KBM-7 (cell line): ENCODE data around the gene FEZF2.

Experiments used
- DNase-seq: peaks from one replicate; pipeline ENCODE4 v3.0.0-alpha.2; 2015
- in situ Hi-C: fragments of 300-500 bp; cut with MboI; formaldehyde crosslinking; loops from 2 replicates; pipeline ENCODE4 v1.14.3; 2020; ENCODE audit warnings: low sequenced_read_pairs, low pct_unique_long_range_greater_than_20kb, mixed read lengths

FEZF2 gene

DNA sequence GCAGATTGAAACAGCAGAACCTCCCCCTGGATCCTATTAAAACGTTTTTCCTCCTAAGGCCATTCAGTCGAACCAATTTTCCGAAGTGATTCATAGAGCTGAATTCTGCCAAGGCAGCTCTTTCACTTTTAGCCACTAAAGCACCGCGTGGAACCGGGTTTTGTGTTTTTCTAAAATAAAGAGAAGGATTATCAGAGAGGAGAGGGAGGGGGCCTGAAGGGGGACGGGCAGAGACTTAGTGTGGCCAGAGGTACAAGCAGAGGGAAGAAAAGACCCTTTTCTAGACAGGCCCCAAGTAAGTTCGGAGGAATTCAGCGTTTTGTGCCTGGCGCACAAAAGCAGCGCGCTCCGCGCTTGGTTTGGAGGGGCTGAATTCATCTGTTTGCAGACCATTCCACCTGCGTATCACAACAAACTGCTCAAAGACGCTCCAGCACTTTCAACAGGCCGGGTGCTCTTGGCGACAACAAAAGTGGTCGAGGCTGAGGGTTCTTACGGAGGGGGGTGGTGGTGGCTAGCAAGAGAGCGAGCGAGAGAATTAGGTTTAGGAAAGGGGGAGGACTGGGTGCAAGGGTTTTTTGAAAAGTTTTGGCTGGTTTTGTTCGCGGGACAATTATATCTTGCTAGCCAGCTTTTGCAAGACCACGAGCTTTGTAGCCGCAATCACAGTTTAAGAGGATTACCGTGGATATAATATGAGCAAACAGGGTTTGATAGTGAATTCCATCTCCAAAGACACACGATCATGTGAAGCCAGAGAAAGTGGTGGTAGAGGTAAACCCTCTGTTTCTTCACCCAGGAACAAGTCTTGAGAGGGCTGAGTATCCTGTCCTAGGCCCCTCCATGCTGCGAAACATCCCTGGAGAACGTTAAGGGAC lies 1.2 kb upstream of the FEZF2 start:
- no peak for DNase-seq
- in situ Hi-C loops: no loop called here

DNA sequence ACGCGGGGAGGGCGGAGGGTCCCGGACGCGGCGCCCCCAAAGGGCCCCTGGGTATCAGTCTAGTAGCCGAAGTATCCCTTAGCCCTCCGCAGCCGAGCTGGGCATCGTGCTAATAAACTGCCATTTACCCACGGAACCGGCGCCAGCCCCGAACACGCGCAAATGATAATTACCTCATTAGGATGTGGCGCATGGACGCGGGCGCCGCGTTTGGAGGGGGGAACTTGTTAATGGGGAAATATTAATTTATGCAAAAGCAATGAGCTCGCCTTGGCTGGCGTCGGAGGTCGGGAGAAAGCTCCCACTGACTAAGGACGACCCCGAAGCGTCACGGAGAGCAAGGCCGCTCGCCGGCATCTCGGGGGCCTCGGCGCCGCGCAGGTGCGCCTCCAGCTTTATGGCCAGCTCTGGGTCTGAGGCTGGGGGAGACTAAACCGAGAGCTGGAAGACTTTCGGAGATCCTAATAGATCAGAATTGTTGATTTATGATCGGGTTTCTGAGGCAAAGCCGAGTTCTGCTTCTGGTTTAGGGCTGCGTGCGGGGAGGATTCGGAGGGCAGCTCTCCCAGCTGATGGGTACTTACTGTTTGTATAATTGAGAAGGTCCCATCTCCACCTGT lies 474 bp upstream of the FEZF2 start:
- no peak for DNase-seq
- in situ Hi-C loops: no loop called here

DNA sequence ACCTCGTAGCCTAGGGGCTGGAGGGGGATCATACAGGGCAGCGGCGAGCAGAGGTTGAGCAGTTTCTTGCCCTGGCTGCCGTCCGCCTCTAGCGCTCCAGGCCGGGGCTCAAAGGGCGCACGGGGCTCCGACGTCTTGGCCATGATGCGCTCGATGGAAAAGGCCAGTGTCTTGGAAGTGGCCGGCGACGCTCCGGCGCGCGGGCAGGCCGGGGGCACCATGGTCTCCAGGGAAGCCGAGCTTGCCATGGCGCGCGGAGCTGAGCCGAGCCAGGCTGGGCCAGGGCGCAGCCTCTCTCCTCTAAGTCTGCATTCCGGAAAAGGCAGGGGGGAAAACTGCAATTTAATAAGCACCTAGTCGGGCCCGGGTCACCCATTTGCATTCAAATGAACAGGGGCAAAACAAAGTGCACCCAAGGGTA lies 719 bp downstream of the FEZF2 start:
- DNase-seq: no peak
- in situ Hi-C loops: no loop called here

DNA sequence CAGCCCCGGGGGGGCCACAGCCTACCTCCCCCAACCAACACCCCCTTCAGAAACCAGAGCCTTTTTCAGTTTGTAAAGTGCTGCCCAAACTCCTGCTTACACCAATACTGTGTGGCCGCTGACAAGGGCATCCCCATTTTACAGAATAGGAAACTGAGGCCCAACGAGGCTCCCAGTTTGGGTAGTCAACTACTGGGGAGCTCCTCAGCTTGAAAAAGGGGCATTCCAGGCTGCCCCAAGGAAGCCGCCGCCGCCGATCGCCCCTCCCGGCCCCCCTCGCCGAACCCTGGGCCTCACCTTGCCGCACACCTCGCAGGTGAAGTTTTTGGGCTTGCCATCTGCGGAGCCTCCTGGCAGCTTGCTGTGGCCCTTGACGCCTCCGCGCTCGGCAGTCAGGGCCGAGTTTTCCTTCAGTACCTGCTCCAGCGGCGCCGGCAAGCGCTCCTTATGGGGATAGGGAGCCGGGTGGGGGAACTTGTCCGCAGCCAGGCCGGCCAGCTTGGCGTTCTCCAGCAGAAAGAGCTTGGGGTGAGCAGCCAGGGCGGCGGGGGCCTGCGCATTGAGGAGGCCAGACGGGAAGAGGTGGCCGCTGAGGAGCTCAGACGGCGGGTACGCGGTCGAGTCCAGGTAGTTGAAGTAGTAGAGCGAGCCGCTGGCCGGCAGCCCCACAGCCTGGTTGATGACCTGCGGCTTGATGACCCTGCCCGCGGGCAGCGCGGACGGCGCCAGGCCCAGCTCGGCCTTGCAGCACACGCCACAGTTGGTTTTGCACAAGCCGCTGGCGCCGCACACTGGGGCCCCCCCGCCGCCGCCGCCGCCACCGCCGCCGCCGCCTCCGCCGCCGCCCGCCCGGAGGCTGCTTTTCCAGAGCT lies 1.4 kb downstream of the FEZF2 start:
- in situ Hi-C loops: no loop called here

DNA sequence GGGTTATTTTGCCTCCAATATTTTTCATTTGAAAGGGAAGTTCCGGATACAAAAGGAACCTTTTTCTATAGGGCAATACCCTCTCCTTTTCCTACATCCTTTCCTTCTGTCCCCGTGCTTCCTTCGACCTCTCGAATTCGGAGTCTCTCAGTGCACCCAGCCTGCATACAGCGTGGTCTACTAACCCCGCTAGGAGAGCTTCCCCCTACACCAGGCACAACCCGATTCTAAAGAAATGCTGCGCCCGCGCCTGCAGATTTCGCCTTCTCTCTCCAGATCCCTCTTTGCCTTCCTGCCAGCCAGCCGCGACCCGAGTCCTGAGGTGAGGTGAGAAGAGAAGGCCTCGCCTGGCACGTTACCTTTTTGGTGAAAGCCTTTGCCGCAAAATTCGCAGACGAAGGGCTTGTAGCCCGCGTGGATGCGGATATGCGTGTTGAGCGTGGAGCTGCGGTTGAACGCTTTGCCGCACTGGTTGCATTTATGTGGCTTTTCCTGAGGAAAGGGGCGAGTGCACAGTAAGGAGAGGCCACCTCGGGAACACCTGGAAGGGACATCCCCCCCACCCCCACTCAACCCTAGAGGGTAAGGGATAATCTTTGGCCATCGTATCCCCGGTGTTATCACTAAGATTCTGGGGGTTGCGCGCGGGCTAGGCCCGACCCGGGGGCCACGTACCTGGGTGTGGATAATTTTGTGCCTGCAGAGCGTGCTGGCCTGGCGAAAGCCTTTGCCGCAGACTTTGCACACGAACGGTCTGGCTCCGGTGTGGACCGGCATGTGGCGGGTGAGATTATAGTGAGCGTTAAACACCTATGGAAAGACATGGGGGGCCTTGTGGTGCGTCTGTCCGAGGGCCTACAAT lies 2.3 kb downstream of the FEZF2 start:
- in situ Hi-C loops: no loop called here
- no peak for DNase-seq

More for the DNA sequence above, 1.4 kb downstream of the FEZF2 start:
- no peak for DNase-seq

DNA sequence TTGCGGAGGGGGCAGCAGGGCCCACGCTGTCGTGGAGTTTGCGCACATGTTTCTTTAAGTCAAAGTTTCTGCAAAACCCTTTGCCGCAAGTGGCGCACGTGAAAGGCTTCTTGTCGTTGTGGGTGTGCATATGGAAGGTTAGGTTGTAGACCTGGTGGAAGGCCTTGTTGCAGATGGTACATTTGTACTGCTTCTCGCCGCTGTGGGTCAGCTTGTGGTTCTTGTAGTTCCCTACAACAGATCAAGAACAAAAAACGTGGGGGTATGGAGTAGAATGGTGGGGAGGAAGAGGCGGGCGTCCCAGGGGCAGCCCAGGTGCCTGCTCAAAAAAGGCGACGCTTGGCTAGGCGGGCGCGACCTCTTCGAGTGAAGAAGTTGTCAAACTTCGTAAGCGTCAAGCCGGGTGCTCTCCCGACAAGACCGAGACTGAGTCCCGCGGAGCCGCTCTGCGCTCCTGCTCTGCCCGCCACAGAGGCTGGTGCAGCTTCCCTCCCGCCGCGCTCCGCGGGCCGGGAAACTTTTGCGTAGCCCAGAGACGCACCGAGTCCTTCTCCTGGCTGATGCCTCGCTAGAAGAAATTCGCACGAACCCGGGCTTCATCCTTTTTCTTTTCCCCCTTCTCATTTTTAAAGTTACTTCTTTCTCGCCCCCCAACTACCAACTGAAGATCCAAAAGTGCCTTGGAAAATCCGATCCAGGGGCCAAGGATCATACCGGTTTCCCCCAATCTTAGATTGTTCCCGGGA lies 3.1 kb downstream of the FEZF2 start:
- in situ Hi-C loops: no loop called here
- no peak for DNase-seq

DNA sequence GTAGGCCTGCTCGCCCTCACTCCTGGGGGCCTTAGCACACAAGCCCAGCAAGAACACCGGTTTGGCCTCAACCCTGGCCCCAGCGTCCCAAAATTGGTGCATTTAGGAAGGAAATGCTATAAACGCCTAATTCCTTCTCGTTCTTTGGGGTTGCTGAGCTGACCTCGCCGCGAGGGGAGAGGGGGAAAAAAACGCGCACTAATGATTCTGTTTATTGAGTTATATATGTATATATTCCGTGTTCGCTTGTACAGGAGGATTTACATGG lies 3.9 kb downstream of the FEZF2 start:
- no peak for DNase-seq
- in situ Hi-C loops: no loop called here

DNA sequence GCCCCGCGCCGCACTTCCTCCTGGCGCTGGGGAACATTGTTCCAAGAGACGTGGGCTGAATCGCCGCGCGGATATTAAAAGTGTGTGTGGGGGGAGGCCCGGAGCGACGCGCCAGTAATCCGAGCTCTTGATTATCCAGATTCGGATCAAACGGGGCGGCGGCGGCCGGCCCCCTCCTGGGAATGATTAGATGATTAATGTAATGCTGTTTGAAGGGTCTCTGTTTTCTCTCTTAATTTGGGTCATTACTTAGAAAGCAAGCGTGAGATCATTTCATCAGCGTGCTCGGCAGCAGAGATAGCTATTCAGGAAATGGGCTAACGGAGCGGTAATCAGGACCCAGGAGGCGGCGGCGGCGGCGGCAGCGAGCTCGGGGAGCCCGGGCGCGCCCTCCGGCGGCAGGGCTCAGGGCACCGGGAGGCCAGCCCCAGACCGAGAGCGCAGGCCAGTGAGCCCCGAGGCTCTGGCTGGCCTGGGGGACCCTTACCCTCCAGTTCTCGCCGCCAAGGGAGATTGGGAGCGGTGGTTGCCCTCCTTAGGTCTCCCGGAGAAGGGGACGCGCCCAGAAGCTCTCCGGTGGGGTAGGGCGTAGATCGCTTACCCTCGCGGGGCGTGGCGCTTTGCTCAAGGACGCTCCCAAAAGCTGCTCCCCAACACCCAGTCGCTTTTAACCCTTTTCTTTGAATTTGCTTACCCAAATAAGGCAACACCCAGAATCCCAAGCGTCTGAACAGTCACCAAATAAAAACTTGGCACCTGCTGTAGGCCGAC lies 4.5 kb downstream of the FEZF2 start:
- DNase-seq: no peak
- in situ Hi-C loops: no loop called here

DNA sequence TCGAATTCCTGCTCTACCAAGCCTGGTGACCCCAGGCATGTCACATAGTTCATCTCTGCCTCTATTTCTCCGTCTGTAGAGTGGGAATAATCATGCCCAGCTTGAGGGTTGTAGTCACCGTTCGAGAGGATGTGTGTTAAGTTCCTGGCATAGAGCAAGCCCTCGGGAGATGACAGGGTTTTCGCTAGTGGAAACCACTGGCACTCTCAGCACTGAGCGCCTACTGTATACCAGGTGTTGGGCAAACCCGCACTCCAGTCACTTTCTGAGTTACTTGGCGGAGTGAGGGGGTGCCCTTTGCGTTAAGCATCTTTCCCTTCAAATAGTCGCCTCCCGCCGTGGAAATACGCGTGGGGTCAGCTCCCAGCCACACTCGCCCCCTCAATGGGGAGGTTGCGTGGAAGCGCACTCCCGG lies 5.1 kb downstream of the FEZF2 start:
- DNase-seq: no peak
- in situ Hi-C loops: no loop called here

DNA sequence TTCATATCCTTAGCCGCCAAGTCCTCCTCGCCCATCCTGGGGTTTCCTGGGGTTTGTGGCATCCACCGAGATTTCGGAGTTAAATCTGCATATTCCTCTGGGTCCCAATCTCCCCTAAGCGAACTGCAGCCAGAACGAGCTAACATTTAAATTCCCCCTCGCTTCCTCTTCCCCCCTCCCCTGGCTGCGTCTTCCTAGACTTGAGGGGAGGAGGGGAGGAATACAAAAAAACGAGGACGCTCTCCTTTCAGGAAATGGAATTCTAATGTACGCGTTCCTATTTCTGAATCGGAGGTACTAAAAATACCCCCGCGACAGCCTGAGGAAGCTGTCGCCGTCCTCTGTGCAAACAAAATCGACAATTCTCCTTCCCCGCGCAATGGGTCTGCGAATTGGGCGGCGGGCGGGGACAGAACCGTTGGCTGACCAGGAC lies 5.6 kb downstream of the FEZF2 start:
- in situ Hi-C loops: no loop called here
- no peak for DNase-seq

DNA sequence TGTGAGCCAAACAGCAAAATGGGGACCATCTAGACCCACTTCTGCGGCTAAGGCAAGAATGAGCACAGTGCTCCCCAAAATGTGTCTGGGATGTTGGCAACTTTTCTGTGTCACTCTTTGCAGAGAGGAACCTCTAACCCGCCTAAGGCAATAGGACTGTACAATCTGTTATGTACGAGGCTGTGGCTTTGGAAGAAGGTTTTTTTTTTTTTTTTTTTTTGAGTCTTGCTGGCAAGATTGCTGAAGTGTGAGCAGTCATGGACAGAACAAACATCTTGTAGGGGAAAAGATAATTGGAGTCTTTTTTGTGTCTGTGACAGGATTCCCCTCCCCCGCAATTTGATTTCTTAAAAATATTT lies 7.2 kb downstream of the FEZF2 start:
- in situ Hi-C loops: no loop called here
- DNase-seq: no peak

DNA sequence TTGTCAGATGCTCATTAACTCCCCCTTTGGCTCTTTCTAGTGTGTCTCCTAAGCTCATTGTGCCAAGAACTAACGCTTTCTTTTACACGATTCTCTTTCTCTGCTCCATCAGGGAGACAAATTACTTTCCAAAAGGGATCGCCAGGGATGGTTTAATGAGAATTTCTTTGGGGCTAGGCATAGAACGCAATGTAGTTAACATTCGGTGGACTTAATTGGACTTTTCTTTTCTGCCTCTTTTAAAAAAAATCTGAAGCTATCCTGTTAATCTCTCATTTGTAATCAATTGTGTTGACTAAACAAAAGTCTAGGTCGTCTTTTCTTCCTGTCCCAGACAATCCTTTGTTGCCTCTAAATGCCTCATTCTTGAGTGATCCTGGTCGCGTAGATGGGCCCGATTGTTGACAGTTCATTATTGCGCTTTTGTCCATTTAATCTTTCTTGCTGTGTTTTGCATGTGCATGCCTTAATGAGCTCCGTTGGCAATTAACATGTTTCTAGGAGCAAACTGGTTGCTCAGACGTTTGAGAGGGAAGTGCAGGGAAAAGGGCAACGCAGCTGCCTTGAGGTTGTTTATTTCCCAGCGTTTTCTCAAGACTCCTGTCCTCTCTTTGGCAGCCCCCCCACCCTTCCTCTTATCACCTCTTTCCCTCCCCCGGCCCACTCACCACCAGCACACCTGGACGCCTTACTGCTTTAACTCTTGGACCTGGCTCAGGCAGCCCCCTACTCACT lies 7.8 kb downstream of the FEZF2 start:
- DNase-seq: no peak
- in situ Hi-C loops: no loop called here

DNA sequence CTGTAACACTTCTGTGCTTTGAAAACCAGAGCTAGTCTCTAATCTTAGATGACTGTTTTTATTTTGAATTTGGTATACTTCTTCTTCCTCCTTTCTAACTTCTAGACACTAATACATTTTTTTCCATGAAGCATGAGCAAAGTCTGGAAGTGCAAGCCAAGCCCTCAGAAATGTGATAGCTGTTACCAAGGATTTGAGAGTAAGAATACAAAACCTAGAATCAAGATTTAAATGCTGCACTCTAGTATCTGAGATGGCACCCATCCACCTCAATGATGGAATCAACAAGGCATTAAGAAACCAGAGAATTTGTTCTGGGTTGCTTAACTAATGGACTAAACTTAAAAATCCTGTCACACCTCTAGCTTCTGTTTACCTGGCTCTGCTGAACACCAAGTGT lies 9.2 kb downstream of the FEZF2 start:
- in situ Hi-C loops: no loop called here

DNA sequence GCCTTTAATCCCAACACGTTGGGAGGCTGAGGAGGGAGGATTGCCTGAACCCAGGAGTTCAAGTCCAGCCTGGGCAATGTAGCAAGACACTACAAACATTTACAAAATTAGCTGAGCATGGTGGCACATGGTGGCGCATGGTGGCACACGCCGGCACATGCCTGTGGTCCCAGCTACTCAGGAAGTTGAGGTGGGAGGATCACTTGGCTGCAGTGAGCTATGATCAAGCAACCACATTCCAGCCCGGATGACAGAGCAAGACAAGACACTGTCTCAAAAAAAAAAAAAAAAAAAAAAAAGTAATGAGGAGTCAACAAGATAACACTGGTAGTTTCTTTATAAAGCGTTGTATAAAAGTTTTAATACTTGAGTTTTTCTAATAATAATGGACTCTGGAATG lies 10.1 kb downstream of the FEZF2 start:
- in situ Hi-C loops: no loop called here
- no peak for DNase-seq

More for the DNA sequence above, 9.2 kb downstream of the FEZF2 start:
- no peak for DNase-seq

DNA sequence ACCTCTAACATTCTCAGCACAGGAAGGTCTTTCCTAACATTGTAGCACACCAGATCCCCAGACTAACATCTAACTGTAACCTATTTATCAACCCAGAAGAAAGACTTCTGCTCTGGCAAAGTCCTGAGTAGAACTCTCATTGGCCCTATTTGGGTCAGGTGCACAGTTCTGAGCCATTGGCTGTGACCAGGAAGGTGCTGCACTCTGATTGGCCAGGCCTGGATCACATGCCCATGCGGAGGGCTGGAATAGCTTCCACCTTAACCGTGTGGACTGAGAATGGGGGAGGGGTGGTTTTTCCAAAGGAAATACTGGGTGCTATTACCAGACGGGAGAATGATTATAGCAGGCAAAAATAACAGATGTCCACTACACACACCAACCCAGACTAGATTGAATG lies 11.5 kb downstream of the FEZF2 start:
- in situ Hi-C loops: no loop called here
- DNase-seq: no peak

DNA sequence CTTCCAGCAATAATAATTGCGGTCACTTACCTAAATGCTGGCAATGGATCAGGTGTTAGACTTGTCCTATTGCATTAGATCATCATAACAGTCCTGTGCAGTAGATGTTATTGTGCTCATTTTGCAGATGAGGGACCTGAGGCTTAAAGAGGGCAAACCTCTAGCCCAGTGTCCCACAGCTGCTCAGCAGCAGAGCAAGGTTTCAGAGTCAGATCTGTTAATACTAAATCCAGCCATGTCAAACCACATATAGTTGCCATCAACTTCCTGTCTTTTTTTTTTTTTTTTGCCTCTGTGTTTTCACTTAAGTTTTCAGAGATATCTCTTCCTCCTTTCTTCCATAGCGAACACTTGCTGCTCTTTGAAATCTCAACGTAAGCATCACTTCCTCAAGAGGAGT lies 12.1 kb downstream of the FEZF2 start:
- DNase-seq: no peak
- in situ Hi-C loops: no loop called here

DNA sequence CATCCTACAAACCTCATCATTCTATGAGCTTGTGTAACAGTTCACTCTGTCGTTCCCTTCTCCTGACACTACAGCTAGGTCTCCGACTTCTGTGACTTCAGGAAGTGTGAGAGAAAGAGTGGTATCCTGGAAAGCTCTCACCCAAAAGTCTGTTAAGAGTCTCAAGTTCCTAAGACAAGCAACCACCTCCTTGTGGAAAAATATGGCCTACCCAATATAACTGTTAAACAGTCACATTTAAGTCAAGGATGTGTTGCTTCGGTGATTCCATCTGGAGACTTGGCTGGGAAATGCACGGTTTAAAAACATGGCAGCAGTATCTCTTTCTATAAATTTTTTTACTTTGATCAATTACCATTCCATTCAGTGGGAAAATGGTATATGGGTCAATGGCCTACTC lies 13.8 kb downstream of the FEZF2 start:
- DNase-seq: no peak
- in situ Hi-C loops: no loop called here
